Tibial nerve (tissue), 3 donors: ENCODE data around the gene CDH24.

Experiments used
- CTCF ChIP-seq, 5 experiments: fragments of 200-600 bp in 3 of 5; fragments of 450-650 bp in 2 of 5; sonication (generic) in 3 of 5; IDR thresholded peaks; one replicate each; pipeline ENCODE4 v1.5.1; 2016 to 2019; ENCODE audit warnings: antibody characterized with exemption in 5 of 5, mild to moderate bottlenecking in 3 of 5, moderate library complexity in 2 of 5
- POLR2A ChIP-seq, 2 donors: fragments of 450-650 bp; IDR thresholded peaks; one replicate each; pipeline ENCODE4 v1.6.1; 2017; ENCODE audit warnings: antibody characterized with exemption in 2 of 2, mild to moderate bottlenecking in 2 of 2, moderate library complexity in 2 of 2

GRCh38 chr14:23086565-23086964 lies 29.2 kb upstream of the CDH24 start:
- TF ChIP-seq CTCF (IDR thresholded peaks at IDR 0.05) (no peak), POLR2A (IDR thresholded peaks at IDR 0.05) (no peak)
